ENCODE data around the gene SLC45A2.
"Not testable (repeated sequence)": the region's sequence is repeated elsewhere in the genome, so short reads cannot be mapped to it uniquely, and the experiment has no call there.

SLC45A2 gene

GRCh38 chr5:33921002-33921401 lies 63.5 kb downstream of the SLC45A2 start:
- no peak for DNase-seq (ENCODE audit: low spot score)

DNA sequence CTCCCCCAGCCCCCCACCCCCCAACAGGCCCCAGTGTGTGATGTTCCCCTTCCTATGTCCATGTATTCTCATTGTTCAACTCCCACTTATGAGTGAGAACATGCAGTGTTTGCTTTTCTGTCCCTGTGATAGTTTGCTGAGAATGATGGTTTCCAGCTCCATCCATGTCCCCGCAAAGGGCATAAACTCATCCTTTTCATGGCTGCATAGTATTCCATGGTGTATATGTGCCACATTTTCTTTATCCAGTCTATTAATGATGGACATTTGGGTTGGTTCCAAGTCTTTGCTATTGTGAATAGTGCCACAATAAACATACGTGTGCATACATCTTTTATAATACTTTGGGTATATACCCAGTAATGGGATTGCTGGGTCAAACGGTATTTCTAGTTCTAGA lies 69.6 kb downstream of the SLC45A2 start:
- DNase-seq (ENCODE audit: low spot score): not testable (repeated sequence)

DNA sequence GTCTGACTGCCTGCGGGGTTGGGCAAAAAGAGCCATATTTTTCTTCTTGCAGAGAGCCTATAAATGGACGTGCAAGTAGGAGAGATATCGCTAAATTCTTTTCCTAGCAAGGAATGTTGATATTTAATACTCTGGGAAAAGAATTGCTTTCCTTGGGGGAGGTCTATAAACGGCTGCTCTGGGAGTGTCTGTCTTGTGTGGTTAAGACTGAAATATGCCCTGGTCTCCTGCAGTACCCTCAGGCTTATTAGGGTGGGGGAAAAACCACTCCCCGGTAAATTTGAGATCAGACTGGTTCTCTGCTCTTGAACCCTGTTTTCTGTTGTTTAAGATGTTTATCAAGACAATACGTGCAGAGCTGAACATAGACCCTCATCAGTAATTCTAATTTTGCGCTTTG lies 78.2 kb downstream of the SLC45A2 start:
- DNase-seq (ENCODE audit: low spot score): not testable (repeated sequence)

DNA sequence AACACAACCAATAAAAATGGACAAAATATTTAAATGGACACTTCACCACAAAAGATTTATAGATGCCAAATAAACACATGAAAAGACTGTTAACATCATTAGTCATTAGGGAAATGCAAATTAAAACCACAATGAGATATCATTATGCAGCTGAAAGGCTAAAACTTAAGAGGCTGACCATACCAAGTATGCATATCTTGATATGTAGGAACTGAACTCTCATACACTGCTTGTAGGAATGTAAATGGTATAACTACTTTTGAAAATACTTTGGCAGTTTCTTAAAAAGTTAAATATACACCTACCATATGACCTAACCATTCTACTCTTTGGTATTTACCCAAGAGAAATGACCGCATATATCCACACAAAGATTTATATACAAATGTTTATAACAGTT lies 79.1 kb downstream of the SLC45A2 start:
- no peak for DNase-seq (ENCODE audit: low spot score)

DNA sequence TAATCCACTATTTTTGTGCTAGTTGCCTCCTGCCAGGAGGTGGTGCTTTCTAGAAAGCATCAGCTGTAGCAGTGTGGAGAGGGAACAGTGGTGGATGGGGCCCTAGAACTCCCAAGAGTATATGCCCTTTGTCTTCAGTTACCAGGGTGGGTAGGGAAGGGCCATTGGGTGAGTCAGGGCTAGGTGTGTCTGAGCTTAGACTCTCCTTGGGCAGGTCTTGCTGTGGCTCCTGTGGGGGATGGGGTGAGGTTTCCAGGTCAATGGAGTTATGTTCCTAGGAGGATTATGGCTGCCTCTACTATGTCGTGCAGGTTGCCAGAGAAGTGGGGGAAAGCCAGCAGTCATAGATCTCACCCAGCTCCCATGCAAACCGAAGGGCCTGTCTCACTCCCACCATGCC lies 81.4 kb downstream of the SLC45A2 start:
- DNase-seq (ENCODE audit: low spot score): no peak

GRCh38 chr5:33901156-33901555 lies 83.3 kb downstream of the SLC45A2 start:
- no peak for DNase-seq (ENCODE audit: low spot score)

Measured in RKO (cell line).